Measurements from ENCODE around the gene FCHSD2.
"Not testable (repeated sequence)": the region's sequence is repeated elsewhere in the genome, so short reads cannot be mapped to it uniquely, and the experiment has no call there.

FCHSD2 gene

GRCh38 chr11:72813740-72814285, 328.3 kb downstream of the FCHSD2 start:
- H3K36me3 ChIP-seq (ENCODE audit: control insufficient read depth, insufficient read depth, low read length): no peaks in the 10 kb centered on the region
- H3K4ac ChIP-seq (ENCODE audit: low read depth, low read length): no peak overlapping the region
- peak overlapping the region; percentile 82 for H2BK5ac ChIP-seq (ENCODE audit: low read length)
- no peak overlapping the region for H2BK120ac ChIP-seq (ENCODE audit: low read depth, low read length)
- H3K27me3 ChIP-seq (ENCODE audit: insufficient read depth, low read length, poor library complexity): no peaks in the 10 kb centered on the region
- no peaks in the 10 kb centered on the region for H3K79me2 ChIP-seq (ENCODE audit: control insufficient read depth, insufficient read depth, low read length)
- H3K79me1 ChIP-seq (ENCODE audit: low read length): no peaks in the 10 kb centered on the region
- H3K4me1 ChIP-seq (ENCODE audit: control insufficient read depth, low read depth, low read length): peaks cover 4% of the 10 kb centered on the region
- no peak overlapping the region for H4K8ac ChIP-seq (ENCODE audit: low read depth, low read length)
- no CpG with 5 or more reads among the region's 47 CpGs for whole genome bisulfite sequencing (ENCODE audit: extremely low coverage, insufficient coverage, low lambda C conversion rate)
- peak overlapping the region; percentile 96 for H3K56ac ChIP-seq (ENCODE audit: low read length)
- H2BK15ac ChIP-seq (replicated peaks; ENCODE audit: low read depth): no peak overlapping the region
- no peak for DNase-seq
- H3K18ac ChIP-seq (ENCODE audit: low read length): peak overlapping the region; percentile 46
- no peak overlapping the region for H4K5ac ChIP-seq (ENCODE audit: low read length)
- H3K27ac ChIP-seq (ENCODE audit: low read depth, low read length): peak overlapping the region; percentile 41
- H3K4me2 ChIP-seq (ENCODE audit: low read length): peak overlapping the region; percentile 99
- H3K23ac ChIP-seq (ENCODE audit: low read length): no peak overlapping the region
- peak overlapping the region; percentile 60 for H3K4me3 ChIP-seq (ENCODE audit: low read length)
- no peak overlapping the region for H2AK5ac ChIP-seq (ENCODE audit: low read length)
- peak overlapping the region; percentile 87 for H3K9ac ChIP-seq (ENCODE audit: low read length)

- Histone ChIP-seq H4K8ac (ENCODE audit: low read depth, low read length) (no peak overlapping the region), H3K18ac (ENCODE audit: low read length) (no peak overlapping the region), H3K9ac (ENCODE audit: low read length) (peak overlapping the region; percentile 87), H2BK15ac (replicated peaks; ENCODE audit: low read depth) (no peak overlapping the region), H3K23ac (ENCODE audit: low read length) (no peak overlapping the region), H4K5ac (ENCODE audit: low read length) (no peak overlapping the region), H2BK5ac (ENCODE audit: low read length) (peak overlapping the region; percentile 67), H3K4me1 (ENCODE audit: control insufficient read depth, low read depth, low read length) (peaks cover 4% of the 10 kb centered on the region), H3K4me2 (ENCODE audit: low read length) (peak overlapping the region; percentile 99), H3K4me3 (ENCODE audit: low read length) (peak overlapping the region; percentile 60), H3K4ac (ENCODE audit: low read depth, low read length) (no peak overlapping the region), H3K79me2 (ENCODE audit: control insufficient read depth, insufficient read depth, low read length) (no peaks in the 10 kb centered on the region), H3K36me3 (ENCODE audit: control insufficient read depth, insufficient read depth, low read length) (no peaks in the 10 kb centered on the region), H3K27ac (ENCODE audit: low read depth, low read length) (no peak overlapping the region), H3K79me1 (ENCODE audit: low read length) (no peaks in the 10 kb centered on the region), H3K56ac (ENCODE audit: low read length) (peak overlapping the region; percentile 96), H3K27me3 (ENCODE audit: insufficient read depth, low read length, poor library complexity) (no peaks in the 10 kb centered on the region), H2BK120ac (ENCODE audit: low read depth, low read length) (no peak overlapping the region), H2AK5ac (ENCODE audit: low read length) (peak overlapping the region; percentile 76)
- WGBS (ENCODE audit: extremely low coverage, insufficient coverage, low lambda C conversion rate): no CpG with 5 or more reads among the region's 24 CpGs
- DNase-seq: peak; percentile 86
Measured at GRCh38 chr11:72812967-72813739, 329.0 kb downstream of the FCHSD2 start.

GRCh38 chr11:72812604-72812966, 329.5 kb downstream of the FCHSD2 start:
- Histone ChIP-seq H3K4me1 (ENCODE audit: control insufficient read depth, low read depth, low read length) (peaks cover 4% of the 10 kb centered on the region), H3K9ac (ENCODE audit: low read length) (peak overlapping the region; percentile 49), H3K79me2 (ENCODE audit: control insufficient read depth, insufficient read depth, low read length) (no peaks in the 10 kb centered on the region), H3K56ac (ENCODE audit: low read length) (no peak overlapping the region), H2BK120ac (ENCODE audit: low read depth, low read length) (no peak overlapping the region), H2BK15ac (replicated peaks; ENCODE audit: low read depth) (no peak overlapping the region), H3K4me3 (ENCODE audit: low read length) (no peak overlapping the region), H3K27ac (ENCODE audit: low read depth, low read length) (no peak overlapping the region), H3K4ac (ENCODE audit: low read depth, low read length) (no peak overlapping the region), H3K23ac (ENCODE audit: low read length) (no peak overlapping the region), H4K8ac (ENCODE audit: low read depth, low read length) (no peak overlapping the region), H3K4me2 (ENCODE audit: low read length) (no peak overlapping the region), H3K27me3 (ENCODE audit: insufficient read depth, low read length, poor library complexity) (no peaks in the 10 kb centered on the region), H3K79me1 (ENCODE audit: low read length) (no peaks in the 10 kb centered on the region), H3K36me3 (ENCODE audit: control insufficient read depth, insufficient read depth, low read length) (no peaks in the 10 kb centered on the region), H2BK5ac (ENCODE audit: low read length) (no peak overlapping the region), H3K18ac (ENCODE audit: low read length) (no peak overlapping the region), H4K5ac (ENCODE audit: low read length) (no peak overlapping the region), H2AK5ac (ENCODE audit: low read length) (no peak overlapping the region)
- no peak for DNase-seq
- WGBS (ENCODE audit: extremely low coverage, insufficient coverage, low lambda C conversion rate): no CpG with 5 or more reads among the region's 4 CpGs

GRCh38 chr11:72811686-72812085, 330.4 kb downstream of the FCHSD2 start:
- H2BK5ac ChIP-seq (ENCODE audit: low read length); H3K27me3 ChIP-seq (ENCODE audit: insufficient read depth, low read length, poor library complexity); H2BK15ac ChIP-seq (replicated peaks; ENCODE audit: low read depth); H3K79me2 ChIP-seq (ENCODE audit: control insufficient read depth, insufficient read depth, low read length); H3K23ac ChIP-seq (ENCODE audit: low read length); DNase-seq; H3K79me1 ChIP-seq (ENCODE audit: low read length); H2AK5ac ChIP-seq (ENCODE audit: low read length); H4K8ac ChIP-seq (ENCODE audit: low read depth, low read length); H3K36me3 ChIP-seq (ENCODE audit: control insufficient read depth, insufficient read depth, low read length); H3K4me1 ChIP-seq (ENCODE audit: control insufficient read depth, low read depth, low read length); H3K27ac ChIP-seq (ENCODE audit: low read depth, low read length); H3K4me3 ChIP-seq (ENCODE audit: low read length); H2BK120ac ChIP-seq (ENCODE audit: low read depth, low read length); H4K5ac ChIP-seq (ENCODE audit: low read length); H3K18ac ChIP-seq (ENCODE audit: low read length); H3K4me2 ChIP-seq (ENCODE audit: low read length); H3K56ac ChIP-seq (ENCODE audit: low read length); H3K4ac ChIP-seq (ENCODE audit: low read depth, low read length); H3K9ac ChIP-seq (ENCODE audit: low read length): not testable (repeated sequence)
- no CpG with 5 or more reads among the region's 10 CpGs for WGBS (ENCODE audit: extremely low coverage, insufficient coverage, low lambda C conversion rate)

GRCh38 chr11:72808331-72808798, 333.8 kb downstream of the FCHSD2 start:
- Histone ChIP-seq H2BK5ac (ENCODE audit: low read length) (no peak overlapping the region), H3K4ac (ENCODE audit: low read depth, low read length) (no peak overlapping the region), H3K18ac (ENCODE audit: low read length) (no peak overlapping the region), H4K8ac (ENCODE audit: low read depth, low read length) (no peak overlapping the region), H3K23ac (ENCODE audit: low read length) (no peak overlapping the region), H3K4me2 (ENCODE audit: low read length) (no peak overlapping the region), H3K4me3 (ENCODE audit: low read length) (no peak overlapping the region), H3K4me1 (ENCODE audit: control insufficient read depth, low read depth, low read length) (peaks cover 3% of the 10 kb centered on the region), H2BK120ac (ENCODE audit: low read depth, low read length) (no peak overlapping the region), H3K79me2 (ENCODE audit: control insufficient read depth, insufficient read depth, low read length) (no peaks in the 10 kb centered on the region), H3K27ac (ENCODE audit: low read depth, low read length) (no peak overlapping the region), H4K5ac (ENCODE audit: low read length) (no peak overlapping the region), H2AK5ac (ENCODE audit: low read length) (no peak overlapping the region), H3K9ac (ENCODE audit: low read length) (no peak overlapping the region), H3K36me3 (ENCODE audit: control insufficient read depth, insufficient read depth, low read length) (no peaks in the 10 kb centered on the region), H2BK15ac (replicated peaks; ENCODE audit: low read depth) (no peak overlapping the region), H3K27me3 (ENCODE audit: insufficient read depth, low read length, poor library complexity) (no peaks in the 10 kb centered on the region), H3K79me1 (ENCODE audit: low read length) (no peaks in the 10 kb centered on the region), H3K56ac (ENCODE audit: low read length) (no peak overlapping the region)
- WGBS (ENCODE audit: extremely low coverage, insufficient coverage, low lambda C conversion rate): no CpG with 5 or more reads among the region's 4 CpGs
- DNase-seq: no peak

All from mesendoderm (in vitro differentiated cells).